Embryonic facial prominence (tissue), 1 donor: ENCODE measurements around the gene LRRC41.
"Not testable (repeated sequence)": the region's sequence is repeated elsewhere in the genome, so short reads cannot be mapped to it uniquely, and the experiment has no call there.

ENCODE experiments used
- DNase-seq: peaks from one replicate; pipeline ENCODE4 v3.0.0-alpha.2; 2016; ENCODE audit errors: extremely low spot score

Gene LRRC41

DNA sequence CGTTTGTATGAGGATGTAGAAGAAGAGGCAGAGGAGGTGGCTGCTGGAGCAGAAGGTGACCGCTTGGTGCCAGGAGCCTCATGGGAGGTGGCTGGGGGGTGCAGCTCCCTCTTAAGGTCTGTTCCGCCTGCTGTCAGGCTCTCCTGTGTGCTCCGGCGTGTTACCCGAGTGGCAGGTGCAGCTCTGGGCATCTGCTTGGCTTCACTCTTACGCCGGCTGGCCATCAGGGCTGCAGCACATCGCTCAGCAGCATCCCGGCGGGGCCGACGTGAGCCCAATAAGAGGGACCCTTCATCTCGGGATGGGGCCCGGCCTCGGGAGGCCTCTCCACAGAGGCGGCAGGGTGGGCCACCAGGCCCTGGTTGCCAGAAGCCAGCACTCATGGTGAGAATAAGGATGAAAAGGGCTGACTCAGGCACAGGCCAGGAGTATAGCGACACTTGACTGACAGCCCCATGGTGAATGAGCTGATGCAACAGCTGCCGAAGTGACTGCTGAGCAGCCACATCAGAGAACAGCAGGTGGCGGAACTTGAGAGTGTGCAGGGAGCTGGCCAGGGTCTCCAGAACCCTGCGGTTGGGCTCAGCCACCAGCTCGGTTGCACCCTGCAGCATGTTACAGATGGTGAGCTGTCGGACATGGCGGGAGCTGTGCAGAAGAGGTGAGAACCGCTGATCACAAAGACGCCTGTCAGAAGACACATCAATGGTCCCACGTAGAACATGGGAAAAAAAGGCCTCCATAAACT lies 17.5 kb downstream of the LRRC41 start:
- no peak for DNase-seq

DNA sequence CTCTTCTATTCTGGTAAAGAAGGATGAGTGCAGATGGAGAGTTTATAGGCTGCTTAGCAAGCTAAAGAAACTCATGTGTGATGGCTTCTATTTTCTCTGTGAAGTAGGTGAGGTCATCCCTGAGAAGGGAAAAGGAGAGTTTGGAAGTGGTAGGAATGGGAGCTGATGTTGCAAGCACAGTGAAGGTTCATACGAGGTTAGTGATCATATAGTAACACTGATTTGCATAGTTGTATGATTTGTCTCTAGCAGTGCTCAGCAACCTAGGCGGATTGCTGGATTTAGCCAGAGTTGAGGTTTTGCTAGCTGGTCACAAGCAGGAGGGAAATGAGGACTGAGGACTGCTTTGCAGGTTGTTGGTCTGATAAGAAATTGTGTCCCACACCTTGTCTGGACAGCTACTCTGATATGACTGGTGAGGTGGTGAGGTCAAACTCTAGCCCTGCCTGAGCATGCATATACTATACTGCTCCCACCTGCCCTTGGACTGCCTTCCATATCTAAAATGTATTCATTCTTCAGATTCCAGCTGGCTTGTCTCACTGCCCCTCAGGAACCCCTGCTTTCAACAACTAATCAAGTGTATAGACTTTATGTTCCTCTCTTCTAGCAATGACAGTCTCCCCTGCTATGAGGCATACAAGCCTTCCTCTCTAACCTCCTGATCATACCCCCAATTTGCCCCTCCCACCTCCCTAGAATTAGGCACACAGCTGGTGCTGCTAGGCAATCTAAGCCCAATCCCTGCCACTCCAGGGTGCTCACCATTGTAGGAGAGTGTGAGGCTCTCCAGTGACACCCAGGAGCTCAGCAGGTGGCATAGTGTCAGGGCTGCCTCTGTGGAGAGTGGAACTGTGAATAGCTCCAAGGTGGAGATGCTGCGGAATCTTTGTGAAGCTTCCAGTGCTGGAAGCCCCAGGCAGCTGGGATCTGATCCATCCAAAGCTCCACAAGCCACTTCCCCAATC lies 18.5 kb downstream of the LRRC41 start:
- DNase-seq, result no peak

DNA sequence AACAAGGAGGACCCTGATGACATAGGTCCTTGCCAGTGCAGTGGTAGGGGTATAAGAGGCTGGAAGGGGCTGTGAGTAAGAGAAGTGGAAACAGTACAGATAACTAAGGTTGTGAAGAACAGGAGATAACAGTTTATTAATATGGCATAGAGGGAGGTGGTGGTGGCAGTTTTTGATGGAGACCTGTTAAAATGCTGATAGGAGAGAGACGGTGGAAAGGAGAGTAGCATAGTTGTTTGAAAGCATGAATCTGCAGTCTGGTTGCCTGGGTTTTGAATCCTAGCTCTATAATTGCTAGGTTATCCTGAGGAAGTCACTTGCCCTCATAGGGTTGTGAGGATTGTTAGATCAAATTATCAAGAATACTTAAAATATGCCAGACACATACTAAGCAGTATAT lies 19.4 kb downstream of the LRRC41 start:
- no peak for DNase-seq

DNA sequence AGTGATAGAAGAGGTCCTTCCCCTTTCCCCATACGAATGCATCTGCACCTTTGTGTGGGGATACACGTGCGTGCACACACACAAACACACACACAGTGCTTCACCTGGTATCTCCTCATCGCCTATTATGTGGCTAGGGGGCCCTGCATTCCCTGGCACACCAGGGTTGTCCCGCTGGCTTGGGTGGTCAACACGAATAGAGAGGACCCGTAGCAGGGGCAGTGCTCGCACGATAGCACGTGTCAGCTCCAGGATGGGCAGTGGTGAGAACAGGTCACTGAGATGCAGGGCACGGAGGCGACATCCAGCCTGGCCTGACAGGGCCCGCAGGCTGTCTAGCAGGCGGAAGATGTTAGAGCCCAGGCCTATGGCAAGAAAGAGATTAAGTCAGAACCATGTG lies 22.4 kb downstream of the LRRC41 start:
- no peak for DNase-seq

DNA sequence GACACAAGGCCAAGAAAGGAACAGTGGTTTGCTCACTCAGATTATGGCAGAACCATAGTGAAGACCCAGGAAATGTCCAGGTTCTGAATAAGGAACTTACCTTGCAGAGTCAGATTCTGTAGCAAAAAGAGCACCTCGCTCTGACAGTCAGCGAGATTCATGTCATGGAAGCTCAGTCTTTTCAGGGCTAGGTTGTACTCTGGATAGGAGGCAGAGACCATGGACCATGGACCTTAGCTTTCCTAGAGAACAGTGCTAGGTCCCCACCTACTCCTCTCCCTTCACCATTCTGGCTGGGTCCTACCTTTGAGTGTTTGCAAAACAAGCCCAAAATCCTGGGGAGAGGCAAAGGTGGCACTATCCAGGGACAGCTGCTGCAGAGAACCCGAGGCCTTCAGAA lies 23.3 kb downstream of the LRRC41 start:
- DNase-seq, result no peak

DNA sequence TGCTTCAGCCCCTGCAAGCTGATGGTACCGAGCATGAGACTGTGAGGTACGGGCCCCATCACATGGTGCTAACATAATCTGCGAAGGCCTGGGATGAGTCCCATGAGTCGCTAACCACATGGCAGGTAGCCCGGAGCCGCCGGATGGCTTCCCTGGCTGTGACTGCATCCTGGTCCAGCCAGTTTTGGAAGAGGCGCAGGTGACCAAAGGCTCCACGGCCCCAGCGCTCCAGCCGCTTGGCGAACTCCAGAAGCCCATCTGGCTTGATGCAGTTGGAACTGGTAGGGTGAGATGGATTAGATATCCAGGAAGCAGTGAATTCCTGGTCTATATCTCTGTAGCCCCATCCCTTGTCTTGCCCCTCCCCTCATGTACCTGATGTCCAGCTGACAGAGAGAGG lies 24.6 kb downstream of the LRRC41 start:
- no peak for DNase-seq

DNA sequence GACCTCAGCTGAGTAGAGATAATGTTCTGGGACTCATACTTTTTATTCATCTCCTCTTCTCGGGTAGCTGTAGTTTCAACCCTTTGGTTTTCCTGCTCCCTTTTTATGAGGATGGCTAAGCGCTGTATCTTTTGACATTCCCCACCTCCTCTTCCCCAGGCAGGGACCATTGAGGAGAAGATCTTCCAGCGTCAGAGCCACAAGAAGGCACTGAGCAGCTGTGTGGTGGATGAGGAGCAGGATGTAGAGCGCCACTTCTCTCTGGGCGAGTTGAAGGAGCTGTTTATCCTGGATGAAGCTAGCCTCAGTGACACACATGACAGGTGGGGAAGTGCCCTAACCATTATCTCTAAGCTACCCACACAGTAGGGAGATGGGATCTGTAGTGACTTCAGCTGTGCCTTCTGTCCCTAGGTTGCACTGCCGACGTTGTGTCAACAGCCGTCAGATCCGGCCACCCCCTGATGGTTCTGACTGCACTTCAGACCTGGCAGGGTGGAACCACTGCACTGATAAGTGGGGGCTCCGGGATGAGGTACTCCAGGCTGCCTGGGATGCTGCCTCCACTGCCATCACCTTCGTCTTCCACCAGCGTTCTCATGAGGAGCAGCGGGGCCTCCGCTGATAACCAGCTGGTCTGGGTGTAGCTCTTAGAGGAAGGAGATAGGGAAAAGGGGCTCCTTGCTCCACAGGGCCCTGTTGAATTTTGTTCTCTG lies 25.6 kb downstream of the LRRC41 start:
- DNase-seq, result no peak

DNA sequence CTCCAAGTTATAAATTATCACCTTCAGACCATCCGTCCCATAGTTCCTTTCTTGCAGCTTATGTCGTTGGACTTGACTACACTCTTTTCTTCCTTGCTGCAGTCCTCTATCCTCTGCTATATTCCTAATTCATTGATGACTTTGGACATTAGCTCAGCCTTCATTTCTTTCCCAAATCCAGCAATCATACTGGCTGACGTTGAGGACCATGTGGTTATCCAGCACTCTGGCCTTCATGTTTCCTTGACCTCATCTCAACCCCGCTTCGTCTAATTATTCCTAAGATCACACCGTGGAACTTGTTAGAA lies 28.4 kb downstream of the LRRC41 start:
- DNase-seq, result no peak

DNA sequence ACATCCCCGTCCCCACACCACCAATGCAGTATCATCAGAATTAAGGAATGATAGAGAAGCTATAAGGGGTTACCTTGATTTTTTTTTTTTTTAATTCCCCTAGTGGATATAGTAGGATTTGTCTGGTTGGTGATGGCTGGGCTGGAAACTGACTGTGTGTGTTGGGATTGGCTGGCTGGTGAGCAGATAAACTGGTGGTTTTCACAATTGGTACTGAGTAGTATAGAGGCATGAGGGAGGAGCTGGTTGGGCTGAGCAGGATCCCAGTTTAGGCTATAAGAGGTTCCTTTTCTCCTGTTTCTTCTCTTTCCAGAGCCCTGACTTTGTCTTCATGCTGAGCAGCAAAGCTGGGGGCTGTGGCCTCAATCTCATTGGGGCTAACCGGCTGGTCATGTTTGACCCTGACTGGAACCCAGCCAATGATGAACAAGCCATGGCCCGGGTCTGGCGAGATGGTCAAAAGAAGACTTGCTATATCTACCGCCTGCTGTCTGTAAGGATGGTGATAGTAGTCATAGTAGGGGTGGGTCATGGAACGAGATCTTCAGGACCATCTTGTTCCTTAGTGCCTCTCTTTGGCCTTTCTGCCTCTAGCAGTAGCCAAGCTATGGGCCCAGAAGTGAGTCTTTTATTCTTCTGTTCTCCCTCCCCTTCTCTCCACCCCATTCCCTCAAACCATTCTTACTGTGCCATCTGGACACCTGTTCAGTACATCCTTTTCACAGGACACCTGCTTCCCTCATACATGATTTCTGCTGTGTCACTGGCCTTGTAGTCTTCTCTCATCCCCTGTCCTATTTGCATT lies 29.0 kb downstream of the LRRC41 start:
- DNase-seq, result no peak

DNA sequence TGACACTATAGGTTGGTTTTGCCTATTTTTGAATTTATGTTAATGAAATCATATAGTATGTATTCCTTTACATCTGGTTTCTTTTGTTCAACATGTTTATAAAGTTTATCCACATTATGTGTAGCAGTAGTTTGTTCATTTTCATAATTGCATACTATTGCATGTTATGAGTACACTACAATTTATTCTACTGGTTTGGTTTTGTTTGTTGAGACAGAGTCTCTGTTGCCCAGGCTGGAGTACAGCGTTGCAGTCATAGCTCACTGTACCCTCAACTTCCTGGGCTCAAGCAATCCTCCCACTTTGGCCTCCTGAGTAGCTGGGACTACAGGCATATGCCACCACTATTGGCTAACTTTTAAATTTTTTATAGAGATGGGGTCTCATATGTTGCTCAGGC lies 34.8 kb downstream of the LRRC41 start:
- DNase-seq, result no peak

DNA sequence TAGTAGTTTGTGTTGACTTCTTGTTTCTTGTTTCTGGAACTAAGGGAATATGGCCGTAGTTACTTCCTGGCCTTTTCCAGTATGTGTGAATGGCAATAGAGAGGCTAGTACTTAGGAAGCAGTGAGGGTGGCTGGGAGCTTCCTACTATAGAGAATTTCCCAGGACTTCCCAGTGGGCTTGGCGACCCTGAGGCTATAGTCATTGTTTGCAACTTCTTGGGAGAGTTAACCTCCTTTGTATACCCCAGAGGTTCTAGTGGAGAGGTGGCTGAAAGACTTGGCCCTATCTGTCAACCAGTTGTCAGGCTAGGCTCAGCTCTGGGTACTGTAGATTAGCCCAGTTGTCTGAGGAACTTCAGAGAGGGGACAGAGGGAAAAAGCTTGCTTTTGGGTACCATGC lies 40.3 kb downstream of the LRRC41 start:
- no peak for DNase-seq

DNA sequence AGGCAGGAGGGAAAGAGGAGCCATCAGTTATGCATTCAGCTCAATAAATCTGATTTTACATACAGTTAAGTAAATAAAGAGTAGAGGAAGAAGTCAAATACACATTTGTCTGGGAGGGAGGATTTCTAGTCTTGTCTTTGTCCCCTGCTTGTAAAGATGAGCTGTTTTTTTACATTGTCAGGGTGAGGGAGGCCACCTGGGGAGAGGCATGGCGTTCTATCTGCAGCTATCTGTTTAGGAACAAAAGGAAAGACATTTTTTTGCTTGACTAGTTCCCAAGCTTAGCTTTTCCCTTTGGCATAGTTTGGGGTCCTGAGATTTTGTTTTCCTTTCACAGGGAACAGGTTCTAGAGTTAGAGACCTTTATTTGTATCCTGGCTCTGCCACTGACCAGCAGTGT lies 40.9 kb downstream of the LRRC41 start:
- DNase-seq, result no peak

DNA sequence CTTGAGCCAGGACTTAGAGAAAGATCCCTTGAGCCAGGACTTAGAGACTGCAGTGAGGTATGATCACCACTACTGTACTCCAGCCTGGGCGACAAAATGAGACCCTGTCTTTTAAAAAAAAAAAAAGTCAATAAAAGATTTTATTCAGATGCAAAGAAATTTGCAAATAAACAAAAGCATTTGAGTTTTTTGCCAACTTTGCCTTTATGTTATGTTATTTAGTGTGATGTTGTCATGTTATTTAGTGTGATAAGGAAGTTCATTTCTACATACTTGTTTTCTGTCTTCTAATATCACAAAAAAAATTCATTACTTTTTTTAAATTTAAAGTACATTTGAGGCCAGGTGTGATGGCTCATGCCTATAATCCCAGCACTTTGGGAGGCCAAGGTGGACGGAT lies 46.9 kb downstream of the LRRC41 start:
- DNase-seq, result no peak

DNA sequence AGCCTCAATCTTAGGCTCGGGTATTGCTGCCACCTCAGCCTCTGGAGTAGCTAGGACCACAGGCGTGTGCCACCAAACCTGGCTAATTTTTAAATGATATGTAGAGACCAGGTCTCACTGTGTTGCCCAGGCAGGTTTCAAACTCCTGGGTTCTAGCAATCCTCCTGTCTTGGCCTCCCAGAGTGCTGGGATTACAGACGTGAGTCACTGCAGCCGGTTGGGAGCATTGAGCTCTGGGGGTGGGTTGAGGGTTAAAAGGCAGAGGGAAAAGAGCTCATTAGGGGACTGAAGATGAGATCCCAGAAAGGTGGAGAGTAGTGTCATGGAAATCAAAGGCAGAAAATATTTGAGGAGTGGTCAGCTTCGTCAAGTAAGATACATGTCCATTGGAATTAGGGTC lies 48.7 kb downstream of the LRRC41 start:
- DNase-seq, result no peak

DNA sequence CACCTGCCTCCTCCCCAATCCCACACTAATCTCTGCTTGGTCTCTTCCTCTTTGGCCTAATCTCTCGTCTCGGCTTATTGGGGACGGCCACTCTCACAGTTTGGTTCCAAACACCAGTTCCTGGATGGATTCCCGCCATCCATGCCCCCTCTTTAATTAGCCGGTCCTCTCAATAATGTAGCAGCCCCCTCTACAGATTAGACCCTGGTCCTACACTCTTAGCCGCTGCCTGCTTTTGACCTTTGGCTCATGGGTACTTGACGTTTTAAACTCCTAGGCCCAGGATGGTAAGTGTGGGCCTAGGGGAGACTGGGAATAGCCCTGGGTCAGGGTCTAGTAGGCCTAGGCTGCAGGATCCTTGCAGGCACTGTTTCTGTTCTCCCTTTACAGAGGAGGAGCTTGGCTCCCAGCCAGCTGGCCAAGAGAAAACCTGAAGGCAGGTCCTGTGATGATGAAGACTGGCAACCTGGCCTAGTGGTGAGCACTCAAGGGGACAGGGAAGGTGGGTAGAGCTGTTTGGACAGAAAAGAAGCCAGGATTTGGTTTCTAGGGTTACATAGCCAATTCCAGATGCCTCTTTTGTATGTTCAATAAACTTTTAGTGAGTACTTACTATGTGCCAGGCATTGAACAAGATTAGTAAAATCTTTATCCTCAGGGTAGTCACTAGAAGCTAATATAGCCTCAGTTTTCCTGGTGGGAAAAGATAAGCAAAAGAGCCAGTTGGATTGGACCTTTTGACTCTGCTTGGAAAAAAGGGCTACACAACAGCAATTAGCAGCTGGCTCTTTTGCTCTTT lies 55.1 kb downstream of the LRRC41 start:
- DNase-seq, result no peak

DNA sequence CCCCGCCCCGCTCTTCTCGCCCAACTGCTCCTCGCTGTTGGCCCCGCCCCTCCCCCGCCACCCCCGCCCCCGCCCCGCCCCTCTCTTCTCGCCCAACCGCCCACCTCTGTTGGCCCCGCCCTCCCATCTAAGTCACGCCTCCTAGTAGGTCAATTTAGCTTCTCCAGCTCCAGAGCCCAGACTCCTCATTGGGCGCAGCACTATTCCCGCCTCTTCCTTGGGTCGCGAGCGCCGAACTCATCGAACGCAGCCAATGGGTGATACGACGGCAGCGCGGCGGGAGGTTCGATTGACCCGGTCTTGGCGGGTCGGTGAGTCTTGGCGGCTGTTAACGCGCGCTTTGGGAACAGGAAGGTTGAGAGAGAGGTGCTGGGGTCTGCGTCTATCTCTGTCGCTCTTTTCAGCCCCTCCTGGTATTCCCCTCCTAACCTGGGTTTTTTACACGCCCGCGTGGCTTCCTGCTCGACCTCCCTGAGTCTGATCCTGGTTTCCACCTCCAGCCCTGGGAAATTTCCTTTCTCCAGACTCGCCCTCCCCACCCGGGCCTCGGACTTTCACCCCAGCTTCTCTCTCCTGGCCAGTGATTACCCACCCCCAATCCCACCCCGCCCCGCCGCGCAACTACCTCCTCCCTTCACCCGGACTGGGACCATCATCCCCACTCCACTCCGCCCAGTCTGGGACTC lies 55.8 kb downstream of the LRRC41 start, which contains the start of gene RAD54L:
RAD54L (plus strand) TSS at position 328 of the 686 bp plus-strand sequence. CDS start 643 bp downstream, outside the sequence.
- peak; percentile 99 for DNase-seq

DNA sequence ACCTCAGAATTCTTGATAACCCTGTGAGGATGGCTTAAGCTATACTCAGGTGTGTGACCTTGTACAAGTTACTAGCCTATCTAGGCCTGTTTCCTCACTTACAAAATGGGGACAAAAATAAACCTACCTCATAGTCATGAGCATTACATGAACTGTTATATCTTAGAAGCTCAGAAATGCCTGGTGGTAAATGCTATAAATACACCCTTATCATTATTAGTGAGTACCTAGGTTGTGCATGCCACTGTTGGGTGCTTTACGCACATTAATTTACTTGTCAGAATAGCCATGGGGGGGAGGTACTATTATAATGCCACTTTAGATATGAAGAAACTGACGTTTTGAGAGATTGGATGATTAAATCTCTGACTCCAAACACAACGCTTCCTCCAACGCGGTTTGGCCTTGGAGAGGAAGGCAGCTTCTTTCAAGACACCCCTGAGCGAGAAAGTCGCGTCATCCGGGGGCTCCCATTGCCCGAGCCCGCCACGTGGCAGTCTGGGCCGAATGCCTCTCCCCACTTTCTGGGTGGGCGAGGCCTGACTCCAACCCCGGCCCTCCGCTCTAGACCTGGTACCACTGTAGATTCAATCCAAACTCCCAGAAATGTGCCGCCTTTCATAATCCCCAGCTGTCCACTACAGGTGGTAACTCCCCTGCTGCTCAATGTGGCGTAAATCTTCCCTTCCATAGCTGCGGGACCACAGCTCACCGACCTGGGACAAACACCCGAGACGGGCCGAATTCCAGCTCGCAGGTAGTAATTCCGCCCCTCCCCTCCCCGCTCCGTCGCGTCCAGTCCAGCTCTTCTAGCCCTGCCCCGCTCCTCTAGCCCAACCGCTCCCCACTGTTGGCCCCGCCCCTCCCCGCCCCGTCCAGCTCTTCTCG lies 56.6 kb downstream of the LRRC41 start:
- DNase-seq, result peak; percentile 36

DNA sequence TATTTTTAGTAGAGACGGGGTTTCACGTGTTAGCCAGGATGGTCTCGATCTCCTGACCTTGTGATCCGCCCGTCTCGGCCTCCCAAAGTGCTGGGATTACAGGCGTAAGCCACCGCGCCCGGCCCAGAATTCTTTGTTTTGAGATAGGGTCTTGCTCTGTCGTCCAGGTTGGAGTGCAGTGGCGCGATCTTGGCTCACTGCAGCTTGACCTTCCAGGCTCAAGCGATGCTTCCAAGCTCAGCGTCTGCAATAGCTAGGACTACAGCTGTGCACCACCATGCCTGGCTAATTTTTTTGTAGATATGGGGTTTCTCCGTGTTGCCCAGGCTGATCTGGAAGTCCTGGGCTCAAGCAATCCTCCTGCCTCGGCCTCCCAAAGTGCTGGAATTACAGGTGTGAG lies 57.3 kb downstream of the LRRC41 start:
- not testable (repeated sequence) for DNase-seq
